Left ventricle myocardium inferior (tissue), 1 donor: ENCODE results near the gene CCDC3. TPM values are rescaled to one million over a fixed set of nuclear protein-coding genes. Genes with fewer than 3 reads are reported as not detected.

ENCODE experiments used
- DNase-seq: peaks from one replicate; pipeline ENCODE4 v3.0.0-alpha.2; 2020
- H3K27ac ChIP-seq: fragments of 200-600 bp; replicated peaks from 2 replicates; pipeline ENCODE4 v1.8.0; 2021
- H3K27me3 ChIP-seq: fragments of 200-600 bp; 2 replicates; pipeline ENCODE4 v1.8.0; 2021; ENCODE audit warnings: low read depth
- H3K36me3 ChIP-seq: fragments of 200-600 bp; 2 replicates; pipeline ENCODE4 v1.8.0; 2021
- H3K4me1 ChIP-seq: fragments of 200-600 bp; 2 replicates; pipeline ENCODE4 v1.8.0; 2021
- H3K4me3 ChIP-seq: fragments of 200-600 bp; 2 replicates; pipeline ENCODE4 v1.8.0; 2021; ENCODE audit warnings: mild to moderate bottlenecking, moderate library complexity
- H3K9me3 ChIP-seq: fragments of 200-600 bp; replicated peaks from 2 replicates; pipeline ENCODE4 v1.8.0; 2021
- intact Hi-C: fragments of 100-400 bp; cut with micrococcal nuclease; formaldehyde crosslinking; loops from one replicate; pipeline ENCODE4 v1.11.0; 2022
- total RNA-seq: library from RNA; stranded (reverse); fragmentation: NEBNext Ultra II Directional; extraction: Animal tissue kit (Norgen Biotek cat#: 25700); gene quantifications from one replicate; pipeline ENCODE4 v1.2.1, GENCODE V29; 2021
- TF ChIP-seq, protein P1 (sequence below): fragments of 200-600 bp; IDR thresholded peaks from 2 replicates; pipeline ENCODE4 v1.8.0; 2021; ENCODE audit warnings: antibody characterized with exemption, mild to moderate bottlenecking, borderline replicate concordance
- donor health status: DM: no; HTN: yes; CAD: no; lungs with severe emphysema.

The CCDC3 gene
- total RNA-seq, 1 donor from 2014 or later: 5.8 TPM

GRCh38 chr10:12909182-12909835 lies 92.2 kb downstream of the CCDC3 start:
- intact Hi-C loops: no loop called here
- H3K9me3 ChIP-seq: peaks cover 5% of the 10 kb centered on the region
- TF ChIP-seq, protein P1, sequence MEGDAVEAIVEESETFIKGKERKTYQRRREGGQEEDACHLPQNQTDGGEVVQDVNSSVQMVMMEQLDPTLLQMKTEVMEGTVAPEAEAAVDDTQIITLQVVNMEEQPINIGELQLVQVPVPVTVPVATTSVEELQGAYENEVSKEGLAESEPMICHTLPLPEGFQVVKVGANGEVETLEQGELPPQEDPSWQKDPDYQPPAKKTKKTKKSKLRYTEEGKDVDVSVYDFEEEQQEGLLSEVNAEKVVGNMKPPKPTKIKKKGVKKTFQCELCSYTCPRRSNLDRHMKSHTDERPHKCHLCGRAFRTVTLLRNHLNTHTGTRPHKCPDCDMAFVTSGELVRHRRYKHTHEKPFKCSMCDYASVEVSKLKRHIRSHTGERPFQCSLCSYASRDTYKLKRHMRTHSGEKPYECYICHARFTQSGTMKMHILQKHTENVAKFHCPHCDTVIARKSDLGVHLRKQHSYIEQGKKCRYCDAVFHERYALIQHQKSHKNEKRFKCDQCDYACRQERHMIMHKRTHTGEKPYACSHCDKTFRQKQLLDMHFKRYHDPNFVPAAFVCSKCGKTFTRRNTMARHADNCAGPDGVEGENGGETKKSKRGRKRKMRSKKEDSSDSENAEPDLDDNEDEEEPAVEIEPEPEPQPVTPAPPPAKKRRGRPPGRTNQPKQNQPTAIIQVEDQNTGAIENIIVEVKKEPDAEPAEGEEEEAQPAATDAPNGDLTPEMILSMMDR: no peak
- peaks cover 29% of the 10 kb centered on the region for H3K27me3 ChIP-seq
- DNase-seq: no peak
- H3K27ac ChIP-seq: no peak overlapping the region
- H3K4me3 ChIP-seq: no peak overlapping the region
- no peaks in the 10 kb centered on the region for H3K36me3 ChIP-seq
- no peaks in the 10 kb centered on the region for H3K4me1 ChIP-seq

- Histone ChIP-seq H3K9me3 (peaks cover 5% of the 10 kb centered on the region), H3K36me3 (no peaks in the 10 kb centered on the region), H3K27me3 (peaks cover 29% of the 10 kb centered on the region), H3K4me3 (no peak overlapping the region), H3K27ac (no peak overlapping the region), H3K4me1 (no peaks in the 10 kb centered on the region)
- intact Hi-C loops: no loop called here
- TF ChIP-seq, protein P1: no peak
- no peak for DNase-seq
Measured at GRCh38 chr10:12908773-12909172, 92.7 kb downstream of the CCDC3 start.

- Histone ChIP-seq H3K36me3 (no peaks in the 10 kb centered on the region), H3K9me3 (peaks cover 5% of the 10 kb centered on the region), H3K4me1 (no peaks in the 10 kb centered on the region), H3K4me3 (no peak overlapping the region), H3K27me3 (peaks cover 36% of the 10 kb centered on the region), H3K27ac (no peak overlapping the region)
- intact Hi-C loops: no loop called here
- no peak for DNase-seq
- TF ChIP-seq, protein P1: no peak
Measured at GRCh38 chr10:12907656-12908055, 93.9 kb downstream of the CCDC3 start.

DNA sequence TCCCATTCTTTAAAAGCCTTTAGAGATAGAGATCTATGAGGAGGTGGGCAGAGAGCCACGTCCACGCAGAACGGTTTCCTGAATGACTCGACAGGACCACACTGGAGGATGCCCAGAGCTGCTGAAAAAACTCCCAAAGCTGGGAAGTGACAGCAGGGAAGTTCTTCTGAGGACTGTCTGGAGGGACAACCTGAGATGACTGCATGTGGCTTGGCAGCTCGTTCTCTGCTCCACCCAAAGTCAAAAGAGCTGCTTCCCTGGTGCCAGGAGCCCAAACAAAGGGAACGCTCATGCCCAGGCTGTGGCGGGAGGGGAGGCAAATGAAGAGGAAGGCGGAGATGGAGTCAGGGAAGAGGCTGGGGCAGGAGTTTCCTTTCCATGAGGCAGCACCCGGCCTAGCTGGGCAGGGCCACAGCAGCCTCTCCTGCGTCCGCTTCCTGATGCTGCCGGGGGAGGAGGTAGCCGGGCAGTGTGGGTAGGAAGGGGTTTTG lies 95.4 kb downstream of the CCDC3 start:
- Histone ChIP-seq H3K4me3 (no peak overlapping the region), H3K27me3 (peaks cover 39% of the 10 kb centered on the region), H3K36me3 (no peaks in the 10 kb centered on the region), H3K4me1 (no peaks in the 10 kb centered on the region), H3K27ac (peak overlapping the region; percentile 33), H3K9me3 (no peaks in the 10 kb centered on the region)
- DNase-seq: no peak
- intact Hi-C loops: no loop called here
- TF ChIP-seq, protein P1: no peak

DNA sequence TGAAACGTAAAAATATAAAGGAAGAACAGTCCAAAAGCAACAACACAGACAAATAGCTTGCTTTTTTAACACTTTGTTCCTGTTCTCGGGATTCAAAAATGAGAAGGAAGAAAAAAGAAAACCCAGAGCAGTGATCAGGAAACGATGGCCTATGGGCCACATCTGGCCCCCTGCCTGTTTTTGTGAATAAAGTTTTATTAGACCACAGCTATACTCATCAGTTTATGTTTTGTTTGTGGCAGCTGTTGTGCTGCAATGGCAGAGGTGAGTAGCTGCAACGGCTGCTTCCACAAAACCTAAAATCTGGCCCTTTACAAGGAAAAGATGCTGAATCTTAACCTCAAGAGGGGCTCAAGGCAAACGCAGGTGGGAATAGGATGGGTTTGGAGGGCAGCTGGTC lies 96.4 kb downstream of the CCDC3 start:
- TF ChIP-seq, protein P1: no peak
- Histone ChIP-seq H3K27me3 (peaks cover 39% of the 10 kb centered on the region), H3K4me1 (no peaks in the 10 kb centered on the region), H3K27ac (no peak overlapping the region), H3K9me3 (no peaks in the 10 kb centered on the region), H3K4me3 (no peak overlapping the region), H3K36me3 (no peaks in the 10 kb centered on the region)
- DNase-seq: no peak
- intact Hi-C loops: no loop called here
